Activated B cell treated with CpG ODN at 0.5 μM for 24 hours (primary cell): ENCODE data around the gene ATP9A. TPM values are rescaled to one million over a fixed set of nuclear protein-coding genes. Genes with fewer than 3 reads are reported as not detected.

Experiments used
- ATAC-seq: fragments of 200-7000 bp; cut with Tn5 transposase; one replicate; pipeline ENCODE4 v1.10.0; 2021; ENCODE audit warnings: low read depth, mild to moderate bottlenecking, moderate library complexity
- CTCF ChIA-PET: fragments of 350-600 bp; sonication (Branson Sonifier 250); formaldehyde crosslinking; loops from one replicate; lab custom pipeline; 2021; ENCODE audit warnings: antibody characterized with exemption; lab: Charles Lee
- POLR2A ChIA-PET: fragments of 350-600 bp; sonication (Branson Sonifier 250); formaldehyde crosslinking; loops from one replicate; lab custom pipeline; 2021; ENCODE audit warnings: antibody characterized with exemption; lab: Charles Lee
- DNase-seq: peaks from one replicate; pipeline ENCODE4 v3.0.0; 2022
- H3K27ac Mint-ChIP-seq: one replicate; pipeline ENCODE4 v1.8.0; 2020; ENCODE audit warnings: mixed read lengths
- H3K27me3 Mint-ChIP-seq: one replicate; pipeline ENCODE4 v1.8.0; 2021; ENCODE audit warnings: mixed read lengths
- H3K36me3 Mint-ChIP-seq: one replicate; pipeline ENCODE4 v1.8.0; 2021; ENCODE audit warnings: low read depth, mixed read lengths
- H3K4me1 Mint-ChIP-seq: one replicate; pipeline ENCODE4 v1.8.0; 2021; ENCODE audit warnings: mixed read lengths
- H3K4me3 Mint-ChIP-seq: one replicate; pipeline ENCODE4 v1.8.0; 2020; ENCODE audit warnings: mild to moderate bottlenecking, mixed read lengths
- H3K9me3 Mint-ChIP-seq: one replicate; pipeline ENCODE4 v1.8.0; 2020; ENCODE audit warnings: mixed read lengths
- CTCF ChIP-seq: fragments of 200-600 bp; IDR thresholded peaks from one replicate; pipeline ENCODE4 v1.8.0; 2022; ENCODE audit warnings: antibody characterized with exemption, mild to moderate bottlenecking
- intact Hi-C: fragments of 100-400 bp; cut with micrococcal nuclease; formaldehyde crosslinking; loops from one replicate; pipeline ENCODE4 v1.15.1; 2024
- total RNA-seq: library from RNA; stranded (reverse); gene quantifications from 2 replicates; pipeline ENCODE4 v1.2.3, GENCODE V29; 2022

The ATP9A gene
- total RNA-seq, 1 donor from 2014 or later: 0.07 TPM

GRCh38 chr20:51811042-51811355 is 42.8 kb upstream of the ATP9A start:
- intact Hi-C loops: no loop called here
- H3K36me3 Mint-ChIP-seq: no peaks in the 10 kb centered on the region
- H3K9me3 Mint-ChIP-seq: no peaks in the 10 kb centered on the region
- H3K27me3 Mint-ChIP-seq: peaks cover 6% of the 10 kb centered on the region
- no peak overlapping the region for H3K4me3 Mint-ChIP-seq
- H3K4me1 Mint-ChIP-seq: no peaks in the 10 kb centered on the region
- ChIA-PET CTCF (no interaction called here), POLR2A (no interaction called here)
- DNase-seq: no peak
- ATAC-seq: no peak
- TF ChIP-seq CTCF: no peak
- H3K27ac Mint-ChIP-seq: no peak overlapping the region

- Mint-ChIP-seq H3K4me3 (no peak overlapping the region), H3K9me3 (no peaks in the 10 kb centered on the region), H3K4me1 (no peaks in the 10 kb centered on the region), H3K36me3 (no peaks in the 10 kb centered on the region), H3K27ac (no peak overlapping the region), H3K27me3 (peaks cover 11% of the 10 kb centered on the region)
- no peak for ATAC-seq
- no peak for DNase-seq
- ChIA-PET POLR2A (no interaction called here), CTCF (no interaction called here)
- no peak for TF ChIP-seq CTCF
- intact Hi-C loops: no loop called here
Observed at GRCh38 chr20:51810155-51811041, 42.2 kb upstream of the ATP9A start.

GRCh38 chr20:51807720-51808250 is 39.6 kb upstream of the ATP9A start:
- Mint-ChIP-seq H3K4me1 (no peaks in the 10 kb centered on the region), H3K27ac (no peak overlapping the region), H3K4me3 (no peak overlapping the region), H3K27me3 (peaks cover 20% of the 10 kb centered on the region), H3K36me3 (no peaks in the 10 kb centered on the region), H3K9me3 (no peaks in the 10 kb centered on the region)
- ATAC-seq (no peak), DNase-seq (no peak)
- no peak for TF ChIP-seq CTCF
- ChIA-PET CTCF (no interaction called here), POLR2A (interaction anchor here (0.5 kb wide), 1 partner anchor 10 kb away, joined by 5 read pairs; no protein-coding TSS in a partner anchor)
- intact Hi-C loops: no loop called here

- TF ChIP-seq CTCF: no peak
- Mint-ChIP-seq H3K4me1 (peaks cover 9% of the 10 kb centered on the region), H3K4me3 (no peak overlapping the region), H3K9me3 (no peaks in the 10 kb centered on the region), H3K27me3 (peaks cover 36% of the 10 kb centered on the region), H3K27ac (no peak overlapping the region), H3K36me3 (no peaks in the 10 kb centered on the region)
- ChIA-PET CTCF (no interaction called here), POLR2A (no interaction called here)
- no peak for ATAC-seq
- DNase-seq: no peak
- intact Hi-C loops: no loop called here
Observed at GRCh38 chr20:51804754-51805153, 36.6 kb upstream of the ATP9A start.

GRCh38 chr20:51803148-51803854 is 35.1 kb upstream of the ATP9A start:
- H3K9me3 Mint-ChIP-seq: no peaks in the 10 kb centered on the region
- ATAC-seq (no peak), DNase-seq (no peak)
- H3K27ac Mint-ChIP-seq: no peak overlapping the region
- ChIA-PET POLR2A (no interaction called here), CTCF (no interaction called here)
- intact Hi-C loops: no loop called here
- H3K27me3 Mint-ChIP-seq: peaks cover 50% of the 10 kb centered on the region
- no peaks in the 10 kb centered on the region for H3K36me3 Mint-ChIP-seq
- H3K4me3 Mint-ChIP-seq: no peak overlapping the region
- TF ChIP-seq CTCF: no peak
- peaks cover 15% of the 10 kb centered on the region for H3K4me1 Mint-ChIP-seq
